ENCODE measurements around the gene TTL. TPM values are rescaled to one million over a fixed set of nuclear protein-coding genes. Genes with fewer than 3 reads are reported as not detected.

Gene TTL
- total RNA-seq = 51.6 and 84.6 TPM in 2 replicates

DNA sequence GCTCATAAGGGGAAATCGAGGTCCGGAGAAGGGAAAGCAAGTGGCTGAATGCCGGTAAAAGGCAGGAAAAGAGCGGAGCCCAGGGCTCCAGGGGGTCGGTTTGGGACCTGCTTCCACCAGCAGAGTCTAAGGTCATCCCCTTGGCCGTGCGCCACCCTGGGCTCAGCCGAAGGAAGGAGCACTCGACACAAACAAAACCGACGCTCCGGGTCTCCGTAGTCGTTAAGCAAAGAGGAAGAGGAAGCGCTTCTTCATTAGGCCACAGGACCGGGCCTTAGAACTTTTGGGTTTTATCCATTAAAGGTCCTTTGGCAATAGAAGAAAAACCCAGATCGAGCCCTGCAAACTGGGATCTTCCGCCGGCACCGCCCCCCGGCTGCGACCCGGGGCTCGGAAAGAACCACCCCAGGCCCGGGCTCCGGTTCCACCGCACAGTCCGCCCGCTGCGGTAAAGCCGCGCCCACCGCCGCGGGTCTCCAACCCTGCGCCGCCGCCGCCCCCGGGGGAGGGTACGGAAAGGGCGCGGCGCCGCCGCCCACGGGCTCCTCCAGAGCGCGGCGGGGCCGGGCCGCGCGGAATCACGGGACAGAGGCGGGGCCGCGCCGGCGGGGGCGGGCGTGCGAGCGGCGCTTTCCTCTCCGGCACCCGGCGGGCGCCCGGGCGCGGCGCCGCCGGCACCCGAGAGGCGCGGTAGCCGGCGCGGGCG is at the start of gene TTL:
TTL (plus strand) TSS at position 629 of the 706 bp plus-strand sequence. CDS start 189 bp downstream, outside the sequence.

DNA sequence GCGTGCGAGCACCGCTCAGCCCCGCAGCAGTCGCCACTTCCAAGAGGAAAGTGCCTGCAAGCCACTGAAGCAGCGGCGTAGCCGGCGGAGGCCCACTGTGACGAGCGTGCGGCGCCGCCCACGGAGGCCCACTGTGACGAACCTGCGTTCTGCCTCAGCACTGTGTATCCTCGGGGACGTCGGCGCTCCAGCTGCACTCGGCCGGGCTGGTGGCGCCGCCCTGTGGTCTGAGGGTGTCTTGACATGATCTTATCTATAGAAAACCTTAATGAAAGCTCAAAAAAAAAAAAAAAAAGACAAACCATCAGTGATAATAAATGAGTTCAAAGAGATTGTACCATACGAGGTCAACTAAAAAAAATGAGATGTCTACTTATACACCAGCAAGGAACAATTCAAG is 48.5 kb upstream of the TTL start, which contains the start of gene RGPD8:
RGPD8 (minus strand) TSS at position 166 of the 400 bp plus-strand sequence. CDS start 192 bp downstream, outside the sequence.

DNA sequence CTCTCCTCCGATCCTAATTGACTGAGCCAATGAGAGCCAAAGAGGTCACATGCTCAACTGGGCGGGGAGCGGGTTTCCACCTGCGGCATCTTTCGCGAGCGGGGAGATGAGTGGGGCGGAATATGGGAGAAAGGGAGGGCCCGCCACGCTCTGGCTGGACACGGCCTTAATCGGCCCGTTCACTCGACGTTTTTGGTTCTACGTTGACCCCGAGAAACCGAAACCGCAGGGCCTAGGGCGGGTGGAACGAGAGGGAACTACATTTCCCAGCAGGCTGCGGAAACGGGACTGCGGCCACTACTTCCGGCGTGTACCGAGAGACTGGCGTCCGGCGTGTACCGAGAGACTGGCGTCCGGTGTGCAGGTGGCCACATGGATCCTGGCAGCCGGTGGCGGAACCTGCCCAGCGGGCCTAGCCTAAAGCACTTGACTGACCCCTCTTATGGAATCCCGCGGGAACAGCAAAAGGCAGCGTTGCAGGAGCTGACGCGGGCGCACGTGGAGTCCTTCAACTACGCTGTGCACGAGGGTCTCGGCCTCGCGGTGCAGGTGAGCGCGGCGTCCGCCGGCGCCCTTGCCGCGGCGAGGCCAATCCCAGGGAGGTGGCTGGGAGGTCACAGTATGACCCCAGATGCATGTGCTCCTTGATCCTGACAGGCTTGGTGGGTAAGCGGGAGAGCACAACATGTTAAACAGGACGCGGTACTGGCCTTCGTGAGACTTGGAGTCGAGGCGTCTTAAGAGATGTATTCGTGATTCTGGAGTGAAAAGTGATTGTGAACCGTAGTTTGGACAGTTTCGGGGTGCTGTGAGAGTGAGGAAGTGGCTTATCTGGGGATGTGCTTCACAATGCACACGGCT is 60.4 kb downstream of the TTL start, which contains the start of gene POLR1B:
POLR1B (plus strand) TSS at position 343 of the 861 bp plus-strand sequence; CDS start at position 373, 30 bp downstream.

DNA sequence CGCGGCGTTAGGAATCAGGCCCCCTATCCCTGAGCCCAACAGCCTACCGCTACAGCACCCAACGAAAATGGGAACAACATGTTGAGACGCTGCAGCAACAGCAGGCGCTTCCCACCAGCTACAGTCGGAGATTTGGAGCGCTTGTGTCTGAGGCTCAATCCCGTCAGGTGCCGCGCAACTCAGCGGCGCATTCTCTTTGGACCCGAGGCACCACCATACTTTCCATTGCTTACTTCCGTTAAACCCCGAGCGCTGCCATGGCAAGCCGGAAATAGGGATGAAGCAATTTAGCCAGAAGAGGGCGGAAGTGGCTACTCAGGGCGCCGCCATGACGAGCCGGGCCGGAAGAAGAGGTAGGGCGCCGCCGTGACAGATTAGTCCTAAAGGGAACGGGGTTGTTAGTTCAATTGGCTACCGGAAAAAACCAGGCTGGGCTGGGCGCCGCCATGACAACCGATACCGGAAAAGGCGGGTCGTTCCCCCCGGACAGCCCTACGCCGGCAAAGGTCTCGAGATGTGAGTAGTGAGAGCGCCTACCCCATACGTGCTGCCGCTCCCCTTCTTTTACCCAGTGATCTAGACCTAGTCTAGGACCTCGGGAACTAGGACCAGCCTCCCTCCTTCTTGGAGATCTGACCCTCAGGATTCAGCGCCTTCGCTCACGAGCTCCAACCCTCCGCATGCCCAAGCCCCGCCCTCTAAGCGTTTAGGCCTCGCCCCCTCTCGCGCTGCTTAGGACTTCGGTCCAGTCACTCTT is 102.4 kb downstream of the TTL start, which contains the start of gene CHCHD5:
CHCHD5 (plus strand) TSS at position 476 of the 757 bp plus-strand sequence; CDS start at position 515, 39 bp downstream.

Other genes with a start within 250 kb of the TTL start
- gene ZC3H8, start 227.1 kb upstream of the TTL start, total RNA-seq = 1.9 and 9.0 TPM in 2 replicates
- gene ZC3H6, start 206.6 kb upstream of the TTL start, total RNA-seq = 4.8 and 5.4 TPM in 2 replicates
- 7.1 and 9.5 TPM in 2 replicates for gene RGPD8, start 48.5 kb upstream of the TTL start, total RNA-seq
- 16.7 and 20.9 TPM in 2 replicates for gene POLR1B, start 60.3 kb downstream of the TTL start, total RNA-seq
- 7.0 and 12.5 TPM in 2 replicates for gene CHCHD5, start 102.5 kb downstream of the TTL start, total RNA-seq
- gene SLC20A1, start 163.8 kb downstream of the TTL start, total RNA-seq = 122 and 398 TPM in 2 replicates
- gene NT5DC4, start 238.9 kb downstream of the TTL start, total RNA-seq = 0.11 TPM in 1 of 2 replicates, not detected in the other

Measured in uterine smooth muscle cell (primary cell).